Bronchial epithelial cell (primary cell): ENCODE data around the gene KCNJ6. TPM values are rescaled to one million over a fixed set of nuclear protein-coding genes. Genes with fewer than 3 reads are reported as not detected.
"Not testable (repeated sequence)": the region's sequence is repeated elsewhere in the genome, so short reads cannot be mapped to it uniquely, and the experiment has no call there.

ENCODE experiments used
- DNase-seq: peaks from one replicate; pipeline ENCODE4 v3.0.0-alpha.2; 2010; ENCODE audit warnings: low read depth
- FAIRE-seq: peaks from 2 replicates; lab custom pipeline; 2011; peaks lifted over from hg19 to GRCh38; lab: Jason Lieb, UNC
- H3K27me3 ChIP-seq: 2 replicates; pipeline ENCODE4 v1.5.1; 2011; ENCODE audit warnings: low read length; ENCODE audit not compliant: control insufficient read depth, insufficient read depth
- H3K36me3 ChIP-seq: 2 replicates; pipeline ENCODE4 v1.5.1; 2011; ENCODE audit warnings: low read length; ENCODE audit not compliant: control insufficient read depth, insufficient read depth
- H3K4me3 ChIP-seq: 2 replicates; pipeline ENCODE4 v1.5.1; 2011; ENCODE audit warnings: mild to moderate bottlenecking, low read depth, low read length, control low read depth
- total RNA-seq: library from RNA; depleted of rRNA; stranded (reverse); fragments of >200 nt; gene quantifications from 2 replicates; pipeline ENCODE4 v1.2.1, GENCODE V29; 2014
- TF ChIP-seq, protein P1 (sequence below): IDR thresholded peaks from 2 replicates; pipeline ENCODE4 v1.5.1; 2011; ENCODE audit warnings: mild to moderate bottlenecking, moderate library complexity, low read length, control low read depth, inconsistent platforms; ENCODE audit not compliant: insufficient read depth, severe bottlenecking

Gene KCNJ6
- total RNA-seq, 1 donor from 2014 or later = not detected

DNA sequence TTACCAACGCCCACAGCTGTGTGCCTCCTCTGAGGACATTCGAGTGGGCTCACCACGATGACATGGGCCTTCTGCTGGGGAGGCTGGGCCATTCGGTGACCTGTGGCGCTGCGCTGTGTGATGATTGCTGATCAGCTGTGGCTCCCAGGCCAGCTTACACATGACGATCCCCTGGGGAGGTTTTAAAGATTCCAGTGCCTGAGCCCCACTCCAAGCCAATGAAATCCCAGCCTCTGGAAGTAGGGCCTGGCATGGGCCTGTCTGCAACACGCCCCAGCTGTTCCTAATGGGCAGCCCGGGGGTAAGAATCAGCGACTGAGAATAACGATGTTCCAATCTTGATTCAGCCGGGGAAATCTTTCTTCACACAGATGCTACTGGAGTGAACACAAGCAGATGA is 153.7 kb downstream of the KCNJ6 start:
- no peak for FAIRE-seq
- Histone ChIP-seq H3K36me3 (no peaks in the 10 kb centered on the region), H3K4me3 (no peak overlapping the region), H3K27me3 (no peaks in the 10 kb centered on the region)
- no peak for DNase-seq
- TF ChIP-seq, protein P1, sequence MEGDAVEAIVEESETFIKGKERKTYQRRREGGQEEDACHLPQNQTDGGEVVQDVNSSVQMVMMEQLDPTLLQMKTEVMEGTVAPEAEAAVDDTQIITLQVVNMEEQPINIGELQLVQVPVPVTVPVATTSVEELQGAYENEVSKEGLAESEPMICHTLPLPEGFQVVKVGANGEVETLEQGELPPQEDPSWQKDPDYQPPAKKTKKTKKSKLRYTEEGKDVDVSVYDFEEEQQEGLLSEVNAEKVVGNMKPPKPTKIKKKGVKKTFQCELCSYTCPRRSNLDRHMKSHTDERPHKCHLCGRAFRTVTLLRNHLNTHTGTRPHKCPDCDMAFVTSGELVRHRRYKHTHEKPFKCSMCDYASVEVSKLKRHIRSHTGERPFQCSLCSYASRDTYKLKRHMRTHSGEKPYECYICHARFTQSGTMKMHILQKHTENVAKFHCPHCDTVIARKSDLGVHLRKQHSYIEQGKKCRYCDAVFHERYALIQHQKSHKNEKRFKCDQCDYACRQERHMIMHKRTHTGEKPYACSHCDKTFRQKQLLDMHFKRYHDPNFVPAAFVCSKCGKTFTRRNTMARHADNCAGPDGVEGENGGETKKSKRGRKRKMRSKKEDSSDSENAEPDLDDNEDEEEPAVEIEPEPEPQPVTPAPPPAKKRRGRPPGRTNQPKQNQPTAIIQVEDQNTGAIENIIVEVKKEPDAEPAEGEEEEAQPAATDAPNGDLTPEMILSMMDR = no peak

DNA sequence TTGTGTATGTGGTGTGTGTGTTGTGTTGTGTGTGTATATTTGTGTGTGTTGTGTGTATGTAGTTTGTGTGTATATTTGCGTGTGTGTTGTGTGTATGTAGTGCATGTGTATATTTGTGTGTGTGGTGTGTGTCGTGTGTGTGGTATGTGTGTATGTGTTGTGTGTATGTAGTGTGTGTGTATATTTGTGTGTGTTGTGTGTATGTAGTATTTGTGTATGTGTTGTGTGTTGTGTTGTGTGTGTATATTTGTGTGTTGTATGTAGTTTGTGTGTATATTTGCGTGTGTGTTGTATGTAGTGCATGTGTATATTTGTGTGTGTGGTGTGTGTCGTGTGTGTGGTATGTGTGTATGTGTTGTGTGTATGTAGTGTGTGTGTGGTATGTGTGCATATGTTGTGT is 154.9 kb downstream of the KCNJ6 start:
- H3K4me3 ChIP-seq, H3K27me3 ChIP-seq, DNase-seq, H3K36me3 ChIP-seq: not testable (repeated sequence)
- FAIRE-seq = peak; percentile 98

DNA sequence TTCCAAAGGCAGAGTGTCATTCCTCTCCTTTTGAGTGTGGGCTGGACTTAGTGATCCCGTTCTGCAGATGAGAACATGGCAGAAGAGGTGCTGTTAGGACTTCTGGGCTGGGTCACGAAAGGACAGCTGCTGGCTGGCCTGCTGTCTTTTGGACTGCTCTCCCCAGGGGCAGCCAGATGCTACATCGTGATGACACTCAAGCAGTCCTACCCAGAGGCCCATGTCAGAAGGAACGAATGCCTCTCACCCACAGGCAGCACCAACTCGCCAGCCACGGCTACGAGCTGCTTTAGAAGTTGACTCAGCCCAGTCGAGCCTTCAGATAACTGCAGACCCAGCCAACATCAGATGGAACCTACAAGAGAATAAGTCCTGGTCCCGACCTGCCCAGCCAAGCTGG is 156.5 kb downstream of the KCNJ6 start:
- no peak for DNase-seq
- TF ChIP-seq, protein P1 = no peak
- no peak for FAIRE-seq
- Histone ChIP-seq H3K36me3 (no peaks in the 10 kb centered on the region), H3K27me3 (no peaks in the 10 kb centered on the region), H3K4me3 (no peak overlapping the region)

DNA sequence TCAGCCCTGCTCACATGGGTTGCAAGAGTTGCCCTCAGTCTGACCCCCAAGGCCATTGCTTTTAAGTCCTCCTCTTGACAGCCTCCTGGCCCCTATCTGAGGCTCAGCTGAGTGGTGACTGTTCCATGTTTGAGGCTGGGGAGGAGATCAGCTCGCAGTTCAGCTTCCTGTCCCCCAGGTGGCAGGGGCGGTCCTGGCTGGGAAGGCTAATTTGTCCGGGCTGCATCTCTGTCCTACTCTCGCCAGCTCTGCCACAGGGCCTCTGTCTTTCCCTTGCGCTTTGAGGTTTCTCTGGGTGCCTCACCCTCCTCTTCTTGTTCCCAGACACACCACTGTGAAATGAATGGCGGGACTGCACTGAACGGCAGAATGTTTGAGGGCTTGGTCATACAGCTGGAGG is 157.3 kb downstream of the KCNJ6 start:
- no peak for FAIRE-seq
- Histone ChIP-seq H3K27me3 (no peaks in the 10 kb centered on the region), H3K36me3 (no peaks in the 10 kb centered on the region), H3K4me3 (no peak overlapping the region)
- TF ChIP-seq, protein P1 = peak; percentile 65
- peak; percentile 16 for DNase-seq

DNA sequence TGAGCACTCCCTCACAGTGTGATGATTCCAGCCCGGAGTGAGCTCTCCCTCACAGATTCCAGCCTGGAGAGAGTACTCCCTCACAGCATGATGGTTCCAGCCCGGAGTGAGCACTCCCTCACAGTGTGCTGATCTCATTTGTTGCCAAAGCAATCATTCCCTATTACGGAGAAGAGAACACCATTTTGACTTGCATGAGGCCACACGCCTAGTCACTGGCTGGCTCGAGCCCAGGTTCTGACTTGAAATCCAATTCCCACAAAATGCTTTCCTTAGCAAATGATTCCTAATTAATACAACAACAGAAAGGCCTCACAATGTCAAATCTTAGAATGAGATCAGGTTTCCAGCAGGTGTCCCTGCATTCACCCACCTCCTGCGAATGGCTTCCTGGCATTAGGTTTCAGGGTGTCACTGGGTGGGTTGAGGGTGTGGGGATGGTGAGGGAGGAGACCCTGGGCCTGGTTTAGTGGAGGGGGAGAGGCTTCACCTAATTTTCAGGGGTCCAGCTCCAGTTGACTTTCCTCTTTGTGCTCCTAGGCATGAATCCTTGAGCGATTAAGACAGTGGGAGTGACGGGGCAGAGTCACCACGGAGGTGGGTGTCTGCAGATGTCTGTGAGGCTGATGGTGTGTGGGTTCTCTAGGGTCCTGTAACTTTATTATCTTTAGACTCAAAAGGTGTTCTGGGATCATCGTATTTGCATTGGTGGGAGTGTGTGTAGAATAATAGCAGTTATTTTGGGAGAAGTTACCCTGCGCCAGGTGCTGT is 158.5 kb downstream of the KCNJ6 start:
- H3K4me3 ChIP-seq = no peak overlapping the region
- H3K27me3 ChIP-seq = no peaks in the 10 kb centered on the region
- H3K36me3 ChIP-seq = no peaks in the 10 kb centered on the region
- TF ChIP-seq, protein P1 = no peak
- DNase-seq = no peak
- no peak for FAIRE-seq

DNA sequence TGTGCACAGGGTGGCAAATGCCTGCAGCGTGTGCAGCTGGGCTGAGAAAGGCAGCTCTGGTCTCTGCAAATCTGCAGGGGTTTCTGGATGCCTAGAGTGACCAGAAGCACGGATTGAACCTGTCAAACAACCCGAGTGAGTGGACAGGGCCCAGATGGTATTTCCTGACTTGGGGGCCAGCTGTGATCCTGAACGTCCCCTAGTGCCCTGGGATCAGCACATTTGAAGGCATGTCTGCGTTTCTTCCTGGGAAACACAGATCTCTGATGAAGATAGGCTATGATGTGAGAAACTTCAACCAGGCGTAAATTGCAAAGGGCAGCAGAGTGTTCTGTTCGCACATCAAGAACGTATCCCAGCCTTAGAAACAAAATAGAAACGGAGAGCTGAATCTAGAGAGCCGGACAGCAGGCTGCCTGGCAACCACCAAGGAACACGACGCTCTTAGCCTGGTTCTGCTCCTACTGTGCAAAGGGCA is 163.1 kb downstream of the KCNJ6 start:
- FAIRE-seq (peak; percentile 55), DNase-seq (no peak)
- TF ChIP-seq, protein P1 = no peak
- H3K36me3 ChIP-seq = no peaks in the 10 kb centered on the region
- no peak overlapping the region for H3K4me3 ChIP-seq
- peaks cover 1% of the 10 kb centered on the region for H3K27me3 ChIP-seq
